SK-N-SH (cell line): Measurements from ENCODE around the gene MACROD2. TPM values are rescaled to one million over a fixed set of nuclear protein-coding genes. Genes with fewer than 3 reads are reported as not detected.

Experiments
- CTCF ChIA-PET: fragments of 300-600, 350-600 bp; formaldehyde crosslinking; extraction: SDS; loops from one replicate; lab custom pipeline; 2021; lab: Yijun Ruan, JAX
- POLR2A ChIA-PET: fragments of 350-600 bp; sonication (Branson Sonifier 250); formaldehyde crosslinking; extraction: SDS; loops from one replicate; lab custom pipeline; 2020; ENCODE audit warnings: antibody characterized with exemption, inconsistent platforms; lab: Yijun Ruan, JAX
- DNase-seq: peaks from one replicate; pipeline ENCODE4 v3.0.0; 2012
- H2AFZ ChIP-seq: fragments of 200-600 bp; sonication (generic); 2 replicates; pipeline ENCODE4 v1.8.1; 2016; ENCODE audit warnings: antibody characterized with exemption, mild to moderate bottlenecking, low read depth
- H3F3A ChIP-seq: fragments of 200-600 bp; sonication (generic); replicated peaks from 2 replicates; pipeline ENCODE3; 2016; ENCODE audit warnings: antibody characterized with exemption, mild to moderate bottlenecking; ENCODE audit not compliant: insufficient read depth
- H3K27ac ChIP-seq, 2 experiments: fragments of 200-500 bp in 1 of 2; fragments of 200-600 bp in 1 of 2; sonication (Bioruptor generic) in 1 of 2; sonication (generic), shearing (Covaris generic) in 1 of 2; 2 replicates each; pipeline versions ENCODE4 v1.5.1 to v1.6.1; 2014 to 2016; ENCODE audit warnings: low read depth in 2 of 2, inconsistent platforms in 1 of 2, low read length in 1 of 2, mild to moderate bottlenecking in 1 of 2, mixed read lengths in 1 of 2
- H3K27me3 ChIP-seq: fragments of 200-600 bp; sonication (generic), shearing (Covaris generic); 2 replicates; pipeline ENCODE4 v1.6.1; 2016; ENCODE audit warnings: mixed run types; ENCODE audit not compliant: insufficient read depth
- H3K36me3 ChIP-seq, 2 experiments: fragments of 200-500 bp in 1 of 2; fragments of 200-600 bp in 1 of 2; sonication (Bioruptor generic) in 1 of 2; sonication (generic) in 1 of 2; replicated peaks in 1 of 2; 2 replicates each; pipeline versions ENCODE3 to v1.5.1; 2014 to 2016; ENCODE audit warnings: low read length in 1 of 2, mild to moderate bottlenecking in 1 of 2; ENCODE audit not compliant: insufficient read depth in 2 of 2, control insufficient read depth in 1 of 2
- H3K4me1 ChIP-seq, 2 experiments: fragments of 200-500 bp in 1 of 2; fragments of 200-600 bp in 1 of 2; sonication (Bioruptor generic) in 1 of 2; sonication (generic), shearing (Covaris generic) in 1 of 2; 2 replicates each; pipeline versions ENCODE4 v1.5.1 to v1.6.1; 2014 to 2016; ENCODE audit warnings: low read depth in 1 of 2, low read length in 1 of 2, mixed run types in 1 of 2; ENCODE audit not compliant: insufficient read depth in 2 of 2, control insufficient read depth in 1 of 2
- H3K4me2 ChIP-seq: fragments of 200-600 bp; sonication (generic), shearing (Covaris generic); 2 replicates; pipeline ENCODE4 v1.6.1; 2017; ENCODE audit warnings: mixed run types
- H3K4me3 ChIP-seq, 2 experiments: fragments of 200-500 bp in 1 of 2; fragments of 200-600 bp in 1 of 2; sonication (Bioruptor generic) in 1 of 2; sonication (generic), shearing (Covaris generic) in 1 of 2; 2 replicates each; pipeline versions ENCODE4 v1.5.1 to v1.8.1; 2014 to 2016; ENCODE audit warnings: low read depth in 2 of 2, inconsistent platforms in 1 of 2, low read length in 1 of 2, mild to moderate bottlenecking in 1 of 2, mixed read lengths in 1 of 2, moderate library complexity in 1 of 2
- H3K79me2 ChIP-seq: fragments of 200-600 bp; sonication (generic); 2 replicates; pipeline ENCODE4 v1.8.1; 2017; ENCODE audit warnings: mild to moderate bottlenecking; ENCODE audit not compliant: insufficient read depth
- H3K9ac ChIP-seq: fragments of 200-600 bp; sonication (generic); 2 replicates; pipeline ENCODE4 v1.6.1; 2017; ENCODE audit warnings: mixed run types
- H3K9me2 ChIP-seq: fragments of 200-600 bp; sonication (generic); 2 replicates; pipeline ENCODE4 v1.6.1; 2017; ENCODE audit warnings: mixed run types
- H3K9me3 ChIP-seq: fragments of 200-600 bp; sonication (generic); 2 replicates; pipeline ENCODE4 v1.6.1; 2017; ENCODE audit warnings: mixed run types, mild to moderate bottlenecking, moderate library complexity
- H4K20me1 ChIP-seq: fragments of 200-600 bp; sonication (generic); 2 replicates; pipeline ENCODE4 v1.6.1; 2017; ENCODE audit warnings: mild to moderate bottlenecking, mixed run types; ENCODE audit not compliant: insufficient read depth
- ELF1 ChIP-seq: IDR thresholded peaks from 2 replicates; pipeline ENCODE4 v1.4.0; 2012
- FOSL2 ChIP-seq: IDR thresholded peaks from 2 replicates; pipeline ENCODE4 v1.4.0; 2012; ENCODE audit warnings: low read depth, mild to moderate bottlenecking, moderate library complexity, borderline replicate concordance
- FOXJ3 ChIP-seq: sonication (generic); formaldehyde crosslinking; IDR thresholded peaks from 2 replicates; pipeline ENCODE4 v1.5.1; 2020; ENCODE audit warnings: mild to moderate bottlenecking, missing genetic modification reagents
- FOXM1 ChIP-seq: IDR thresholded peaks from 2 replicates; pipeline ENCODE4 v1.4.0; 2012; ENCODE audit warnings: low read depth, mild to moderate bottlenecking
- GABPA ChIP-seq: IDR thresholded peaks from 2 replicates; pipeline ENCODE4 v1.4.0; 2012; ENCODE audit warnings: low read depth, mild to moderate bottlenecking
- MEF2A ChIP-seq: IDR thresholded peaks from 2 replicates; pipeline ENCODE4 v1.4.0; 2012; ENCODE audit warnings: low read depth, borderline replicate concordance
- MXI1 ChIP-seq: IDR thresholded peaks from 2 replicates; pipeline ENCODE4 v1.6.1; 2012; ENCODE audit warnings: mild to moderate bottlenecking, low read depth, low read length, improper control_type of control experiment
- RAD21 ChIP-seq: IDR thresholded peaks from 2 replicates; pipeline ENCODE4 v1.6.1; 2012; ENCODE audit warnings: mild to moderate bottlenecking, low read length
- RCOR1 ChIP-seq: fragments of 150-350 bp; IDR thresholded peaks from 2 replicates; pipeline ENCODE4 v1.6.1; 2017; ENCODE audit warnings: antibody characterized with exemption, low read length
- RFX5 ChIP-seq: IDR thresholded peaks from 2 replicates; pipeline ENCODE4 v1.6.1; 2012; ENCODE audit warnings: mild to moderate bottlenecking, improper control_type of control experiment, low read length
- RXRA ChIP-seq: IDR thresholded peaks from 2 replicates; pipeline ENCODE4 v1.4.0; 2012; ENCODE audit warnings: low read depth, mild to moderate bottlenecking, borderline replicate concordance
- SMC3 ChIP-seq: IDR thresholded peaks from 2 replicates; pipeline ENCODE4 v1.6.1; 2012; ENCODE audit warnings: low read depth, low read length, improper control_type of control experiment
- TAF1 ChIP-seq: IDR thresholded peaks from 2 replicates; pipeline ENCODE4 v1.6.1; 2012; ENCODE audit warnings: low read depth, mild to moderate bottlenecking, low read length, moderate library complexity, borderline replicate concordance
- TCF12 ChIP-seq: IDR thresholded peaks from 2 replicates; pipeline ENCODE4 v1.4.0; 2012
- TEAD4 ChIP-seq: IDR thresholded peaks from 2 replicates; pipeline ENCODE4 v1.4.0; 2012; ENCODE audit warnings: mild to moderate bottlenecking, borderline replicate concordance; ENCODE audit not compliant: insufficient read depth
- YY1 ChIP-seq: IDR thresholded peaks from 2 replicates; pipeline ENCODE4 v1.4.0; 2012; ENCODE audit warnings: low read depth, mild to moderate bottlenecking
- WGBS: methylation state at CpG from one replicate; pipeline ENCODE4 v1.1.6; 2017; ENCODE audit warnings: low lambda C conversion rate; 5-methylcytosine and 5-hydroxymethylcytosine counted together
- polyA plus RNA-seq, 3 experiments: library from polyadenylated mRNA; depleted of rRNA; stranded (reverse); fragments of >200 nt; gene quantifications; 2 replicates each; pipeline ENCODE4 v1.2.3, GENCODE V29; 2012
- TF ChIP-seq, protein P1 (sequence below): IDR thresholded peaks from 2 replicates; pipeline ENCODE4 v1.4.0; 2012; ENCODE audit warnings: low read depth, borderline replicate concordance
- TF ChIP-seq, protein P2 (sequence below): IDR thresholded peaks from 2 replicates; pipeline ENCODE4; 2012
- TF ChIP-seq, protein P3 (sequence below): IDR thresholded peaks from 2 replicates; pipeline ENCODE4 v1.6.1; 2012; ENCODE audit warnings: mild to moderate bottlenecking, low read depth, low read length, moderate library complexity
- TF ChIP-seq, protein P4 (sequence below): fragments of 150-350 bp; IDR thresholded peaks from 2 replicates; pipeline ENCODE4 v1.6.1; 2016; ENCODE audit warnings: mild to moderate bottlenecking, low read depth, low read length

The MACROD2 gene
- polyA plus RNA-seq, 1 of the 3 experiments (the other 2 are of a cell fraction) = 0.33 TPM

DNA sequence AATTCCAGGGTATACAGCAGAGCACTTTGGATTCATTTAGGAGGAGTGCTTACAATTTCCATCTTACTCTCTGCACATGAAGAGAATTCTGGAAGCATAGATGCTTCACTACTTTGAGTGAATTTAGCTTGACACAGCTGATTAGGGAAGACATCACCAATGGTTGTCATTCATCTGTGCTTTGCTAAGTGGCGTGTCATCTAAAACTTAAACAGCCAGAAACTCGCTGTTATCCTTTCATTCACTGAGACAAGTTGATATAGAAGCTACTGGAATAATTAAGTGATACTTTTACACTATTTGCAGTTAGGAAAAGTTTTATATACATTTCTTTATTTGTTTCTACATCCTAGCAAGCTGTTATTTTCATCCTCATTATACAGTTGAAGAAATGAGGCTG lies 977.4 kb downstream of the MACROD2 start:
- H2AFZ ChIP-seq = no peak overlapping the region
- H3K4me2 ChIP-seq = no peak overlapping the region
- TF ChIP-seq, protein P1, sequence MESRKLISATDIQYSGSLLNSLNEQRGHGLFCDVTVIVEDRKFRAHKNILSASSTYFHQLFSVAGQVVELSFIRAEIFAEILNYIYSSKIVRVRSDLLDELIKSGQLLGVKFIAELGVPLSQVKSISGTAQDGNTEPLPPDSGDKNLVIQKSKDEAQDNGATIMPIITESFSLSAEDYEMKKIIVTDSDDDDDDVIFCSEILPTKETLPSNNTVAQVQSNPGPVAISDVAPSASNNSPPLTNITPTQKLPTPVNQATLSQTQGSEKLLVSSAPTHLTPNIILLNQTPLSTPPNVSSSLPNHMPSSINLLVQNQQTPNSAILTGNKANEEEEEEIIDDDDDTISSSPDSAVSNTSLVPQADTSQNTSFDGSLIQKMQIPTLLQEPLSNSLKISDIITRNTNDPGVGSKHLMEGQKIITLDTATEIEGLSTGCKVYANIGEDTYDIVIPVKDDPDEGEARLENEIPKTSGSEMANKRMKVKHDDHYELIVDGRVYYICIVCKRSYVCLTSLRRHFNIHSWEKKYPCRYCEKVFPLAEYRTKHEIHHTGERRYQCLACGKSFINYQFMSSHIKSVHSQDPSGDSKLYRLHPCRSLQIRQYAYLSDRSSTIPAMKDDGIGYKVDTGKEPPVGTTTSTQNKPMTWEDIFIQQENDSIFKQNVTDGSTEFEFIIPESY = no peak
- no peak for TF ChIP-seq RXRA
- TF ChIP-seq RAD21 = no peak
- TF ChIP-seq FOXJ3 (CRISPR knock-in tag) = no peak
- no peak for TF ChIP-seq ELF1
- TF ChIP-seq, protein P2, sequence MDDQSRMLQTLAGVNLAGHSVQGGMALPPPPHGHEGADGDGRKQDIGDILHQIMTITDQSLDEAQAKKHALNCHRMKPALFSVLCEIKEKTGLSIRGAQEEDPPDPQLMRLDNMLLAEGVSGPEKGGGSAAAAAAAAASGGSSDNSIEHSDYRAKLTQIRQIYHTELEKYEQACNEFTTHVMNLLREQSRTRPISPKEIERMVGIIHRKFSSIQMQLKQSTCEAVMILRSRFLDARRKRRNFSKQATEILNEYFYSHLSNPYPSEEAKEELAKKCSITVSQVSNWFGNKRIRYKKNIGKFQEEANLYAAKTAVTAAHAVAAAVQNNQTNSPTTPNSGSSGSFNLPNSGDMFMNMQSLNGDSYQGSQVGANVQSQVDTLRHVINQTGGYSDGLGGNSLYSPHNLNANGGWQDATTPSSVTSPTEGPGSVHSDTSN = no peak
- TF ChIP-seq TEAD4 = no peak
- no peak for TF ChIP-seq FOXM1
- no peak for TF ChIP-seq TCF12
- no peak for TF ChIP-seq SMC3
- TF ChIP-seq MXI1 = no peak
- TF ChIP-seq, all 33 proteins: peak for 0
- H3K36me3 ChIP-seq = no peaks in the 10 kb centered on the region
- no peak overlapping the region for H3K27ac ChIP-seq
- no peaks in the 10 kb centered on the region for H3F3A ChIP-seq
- no peak for DNase-seq
- no peaks in the 10 kb centered on the region for H3K27me3 ChIP-seq
- 88% methylated on average over 2 of the region's 2 CpGs for WGBS
- CTCF ChIA-PET = no interaction called here
- H3K79me2 ChIP-seq = no peaks in the 10 kb centered on the region
- H3K4me1 ChIP-seq = no peaks in the 10 kb centered on the region
- no peaks in the 10 kb centered on the region for H4K20me1 ChIP-seq
- no peaks in the 10 kb centered on the region for H3K9me2 ChIP-seq
- H3K4me3 ChIP-seq = no peak overlapping the region
- no peaks in the 10 kb centered on the region for H3K9me3 ChIP-seq
- POLR2A ChIA-PET = no interaction called here
- H3K9ac ChIP-seq = no peak overlapping the region

DNA sequence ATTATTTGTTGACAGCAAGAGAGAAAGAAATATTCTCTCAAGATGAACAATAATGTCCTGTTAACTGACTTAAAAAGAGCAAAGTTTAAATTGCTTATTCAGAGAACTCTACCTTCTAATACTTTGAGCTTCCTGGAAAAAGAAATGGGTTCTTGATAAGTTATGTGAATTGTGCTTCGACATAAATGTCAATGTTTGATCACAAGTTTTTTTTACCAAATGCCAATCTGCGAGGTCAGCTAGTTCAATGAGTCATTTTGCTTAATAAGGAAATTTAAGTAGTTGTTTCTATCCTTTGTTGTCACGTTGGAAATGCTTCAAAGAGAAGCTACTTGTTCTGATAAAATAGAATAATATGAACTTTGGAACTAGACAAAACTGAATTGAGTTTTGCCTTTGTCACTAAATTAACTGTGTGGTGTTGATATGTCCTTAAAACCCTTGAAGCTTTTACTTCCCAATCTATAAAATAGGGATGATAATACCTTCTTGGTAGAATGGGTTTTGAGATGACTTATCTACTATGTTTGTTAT lies 984.2 kb downstream of the MACROD2 start:
- no peaks in the 10 kb centered on the region for H3K4me1 ChIP-seq
- no peak overlapping the region for H2AFZ ChIP-seq
- no peak overlapping the region for H3K4me2 ChIP-seq
- H3F3A ChIP-seq = no peaks in the 10 kb centered on the region
- no peak for DNase-seq
- H3K27me3 ChIP-seq = no peaks in the 10 kb centered on the region
- no peak overlapping the region for H3K4me3 ChIP-seq
- H3K36me3 ChIP-seq = no peaks in the 10 kb centered on the region
- TF ChIP-seq, protein P3, sequence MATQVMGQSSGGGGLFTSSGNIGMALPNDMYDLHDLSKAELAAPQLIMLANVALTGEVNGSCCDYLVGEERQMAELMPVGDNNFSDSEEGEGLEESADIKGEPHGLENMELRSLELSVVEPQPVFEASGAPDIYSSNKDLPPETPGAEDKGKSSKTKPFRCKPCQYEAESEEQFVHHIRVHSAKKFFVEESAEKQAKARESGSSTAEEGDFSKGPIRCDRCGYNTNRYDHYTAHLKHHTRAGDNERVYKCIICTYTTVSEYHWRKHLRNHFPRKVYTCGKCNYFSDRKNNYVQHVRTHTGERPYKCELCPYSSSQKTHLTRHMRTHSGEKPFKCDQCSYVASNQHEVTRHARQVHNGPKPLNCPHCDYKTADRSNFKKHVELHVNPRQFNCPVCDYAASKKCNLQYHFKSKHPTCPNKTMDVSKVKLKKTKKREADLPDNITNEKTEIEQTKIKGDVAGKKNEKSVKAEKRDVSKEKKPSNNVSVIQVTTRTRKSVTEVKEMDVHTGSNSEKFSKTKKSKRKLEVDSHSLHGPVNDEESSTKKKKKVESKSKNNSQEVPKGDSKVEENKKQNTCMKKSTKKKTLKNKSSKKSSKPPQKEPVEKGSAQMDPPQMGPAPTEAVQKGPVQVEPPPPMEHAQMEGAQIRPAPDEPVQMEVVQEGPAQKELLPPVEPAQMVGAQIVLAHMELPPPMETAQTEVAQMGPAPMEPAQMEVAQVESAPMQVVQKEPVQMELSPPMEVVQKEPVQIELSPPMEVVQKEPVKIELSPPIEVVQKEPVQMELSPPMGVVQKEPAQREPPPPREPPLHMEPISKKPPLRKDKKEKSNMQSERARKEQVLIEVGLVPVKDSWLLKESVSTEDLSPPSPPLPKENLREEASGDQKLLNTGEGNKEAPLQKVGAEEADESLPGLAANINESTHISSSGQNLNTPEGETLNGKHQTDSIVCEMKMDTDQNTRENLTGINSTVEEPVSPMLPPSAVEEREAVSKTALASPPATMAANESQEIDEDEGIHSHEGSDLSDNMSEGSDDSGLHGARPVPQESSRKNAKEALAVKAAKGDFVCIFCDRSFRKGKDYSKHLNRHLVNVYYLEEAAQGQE = no peak
- TF ChIP-seq YY1 (no peak), MEF2A (no peak), FOSL2 (no peak), GABPA (no peak), RCOR1 (no peak), RFX5 (no peak), TAF1 (no peak)
- TF ChIP-seq, protein P4, sequence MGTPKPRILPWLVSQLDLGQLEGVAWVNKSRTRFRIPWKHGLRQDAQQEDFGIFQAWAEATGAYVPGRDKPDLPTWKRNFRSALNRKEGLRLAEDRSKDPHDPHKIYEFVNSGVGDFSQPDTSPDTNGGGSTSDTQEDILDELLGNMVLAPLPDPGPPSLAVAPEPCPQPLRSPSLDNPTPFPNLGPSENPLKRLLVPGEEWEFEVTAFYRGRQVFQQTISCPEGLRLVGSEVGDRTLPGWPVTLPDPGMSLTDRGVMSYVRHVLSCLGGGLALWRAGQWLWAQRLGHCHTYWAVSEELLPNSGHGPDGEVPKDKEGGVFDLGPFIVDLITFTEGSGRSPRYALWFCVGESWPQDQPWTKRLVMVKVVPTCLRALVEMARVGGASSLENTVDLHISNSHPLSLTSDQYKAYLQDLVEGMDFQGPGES = no peak
- TF ChIP-seq, all 33 proteins: peak for 0
- Histone ChIP-seq H3K9ac (no peak overlapping the region), H3K9me3 (no peaks in the 10 kb centered on the region), H3K27ac (no peak overlapping the region), H3K79me2 (no peaks in the 10 kb centered on the region), H4K20me1 (no peaks in the 10 kb centered on the region), H3K9me2 (no peaks in the 10 kb centered on the region)
- WGBS = 56% methylated on average over 3 of the region's 3 CpGs
- CTCF ChIA-PET = no interaction called here
- POLR2A ChIA-PET = no interaction called here
